ENCODE results near the gene TTC28. TPM values are rescaled to one million over a fixed set of nuclear protein-coding genes. Genes with fewer than 3 reads are reported as not detected.

The TTC28 gene
- total and polyA plus RNA-seq, 7 donors: 1.2 to 12.1 (median 3.5) TPM

DNA sequence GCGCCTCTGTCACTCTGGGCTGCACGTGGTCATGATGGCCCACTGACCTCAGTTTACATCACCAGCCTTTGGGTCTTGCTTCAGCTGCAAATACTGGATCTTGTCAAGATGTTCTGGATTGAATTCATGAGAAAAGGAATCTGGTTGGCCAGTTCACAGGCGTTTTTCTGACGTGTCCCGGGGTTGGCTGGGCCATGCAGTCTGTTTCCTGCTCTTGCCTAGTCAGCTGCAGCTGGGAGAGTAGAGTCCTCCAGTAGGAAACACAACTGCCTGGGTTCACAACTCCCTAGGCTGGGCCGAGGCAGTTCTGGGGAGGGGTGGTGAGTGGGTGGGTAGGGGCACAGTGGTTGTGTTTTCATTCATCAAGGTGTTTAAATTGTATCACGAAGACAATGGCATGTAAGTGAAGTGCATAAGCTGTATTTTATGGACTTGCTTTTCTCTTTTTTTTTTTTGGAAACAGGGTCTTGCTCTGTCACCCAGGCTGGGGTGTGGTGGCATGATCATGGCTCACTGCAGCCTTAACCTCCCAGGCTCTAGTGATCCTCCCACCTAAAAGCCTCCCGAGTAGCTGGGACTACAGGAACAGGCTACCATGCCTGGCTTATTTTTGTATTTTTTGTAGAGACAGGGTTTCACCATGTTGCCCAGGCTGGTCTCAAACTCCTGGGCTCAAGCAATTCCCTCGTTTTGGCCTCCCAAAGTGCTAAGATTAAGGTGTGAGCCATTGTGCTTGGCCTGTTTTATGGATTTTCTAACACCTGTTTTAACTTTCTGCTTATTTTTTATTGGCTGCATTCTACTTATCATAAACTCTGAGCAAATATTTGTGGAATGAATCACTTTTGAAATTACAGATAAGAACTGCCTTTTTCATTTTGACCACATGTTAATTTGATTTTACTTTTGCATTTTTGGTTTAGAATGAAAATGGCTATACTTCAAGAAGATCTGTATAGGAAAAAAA lies 706.6 kb downstream of the TTC28 start:
- 78 to 90% (median 79%) methylated on average over 9 of the region's 9 CpGs for WGBS, 3 donors
- no peaks in the 10 kb centered on the region for H3K36me3 ChIP-seq (ENCODE audit: insufficient read depth in 1 of 2, low read depth in 1 of 2)
- DNase-seq (no peak), ATAC-seq (no peak)
- intact Hi-C loops (cut with DNase I): no loop called here
- H3K9me3 ChIP-seq: peaks cover 13% of the 10 kb centered on the region
- no peak overlapping the region for H3K27ac ChIP-seq
- TF ChIP-seq, protein P1, sequence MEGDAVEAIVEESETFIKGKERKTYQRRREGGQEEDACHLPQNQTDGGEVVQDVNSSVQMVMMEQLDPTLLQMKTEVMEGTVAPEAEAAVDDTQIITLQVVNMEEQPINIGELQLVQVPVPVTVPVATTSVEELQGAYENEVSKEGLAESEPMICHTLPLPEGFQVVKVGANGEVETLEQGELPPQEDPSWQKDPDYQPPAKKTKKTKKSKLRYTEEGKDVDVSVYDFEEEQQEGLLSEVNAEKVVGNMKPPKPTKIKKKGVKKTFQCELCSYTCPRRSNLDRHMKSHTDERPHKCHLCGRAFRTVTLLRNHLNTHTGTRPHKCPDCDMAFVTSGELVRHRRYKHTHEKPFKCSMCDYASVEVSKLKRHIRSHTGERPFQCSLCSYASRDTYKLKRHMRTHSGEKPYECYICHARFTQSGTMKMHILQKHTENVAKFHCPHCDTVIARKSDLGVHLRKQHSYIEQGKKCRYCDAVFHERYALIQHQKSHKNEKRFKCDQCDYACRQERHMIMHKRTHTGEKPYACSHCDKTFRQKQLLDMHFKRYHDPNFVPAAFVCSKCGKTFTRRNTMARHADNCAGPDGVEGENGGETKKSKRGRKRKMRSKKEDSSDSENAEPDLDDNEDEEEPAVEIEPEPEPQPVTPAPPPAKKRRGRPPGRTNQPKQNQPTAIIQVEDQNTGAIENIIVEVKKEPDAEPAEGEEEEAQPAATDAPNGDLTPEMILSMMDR (IDR thresholded peaks at IDR 0.05): no peak
- H3K4me3 ChIP-seq: no peak overlapping the region
- no peaks in the 10 kb centered on the region for H3K4me1 ChIP-seq
- no peaks in the 10 kb centered on the region for H3K27me3 ChIP-seq (ENCODE audit: insufficient read depth in 3 of 3, low read length in 2 of 3)

DNA sequence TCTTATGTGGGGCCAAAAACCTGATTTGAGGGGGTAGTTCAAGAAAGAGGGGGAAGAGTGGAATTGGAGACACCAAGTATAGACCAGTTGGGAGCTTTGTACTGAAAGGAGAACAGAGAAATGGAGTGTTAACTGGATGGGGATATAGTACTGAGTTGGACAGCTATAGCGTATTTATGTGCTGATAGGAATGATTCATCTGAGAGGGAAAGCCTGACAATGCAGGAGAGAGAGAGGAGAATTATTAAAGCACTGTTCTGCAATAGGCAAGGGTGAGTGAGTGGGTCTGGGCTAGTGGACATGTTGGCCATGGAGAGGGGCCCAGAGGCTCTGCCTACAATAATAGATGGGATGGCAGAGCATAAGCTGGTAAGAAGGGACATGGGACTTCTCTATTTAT lies 707.7 kb downstream of the TTC28 start:
- Histone ChIP-seq H3K36me3 (ENCODE audit: insufficient read depth in 1 of 2, low read depth in 1 of 2) (no peaks in the 10 kb centered on the region), H3K4me3 (no peak overlapping the region), H3K4me1 (no peaks in the 10 kb centered on the region), H3K27me3 (ENCODE audit: insufficient read depth in 3 of 3, low read length in 2 of 3) (no peaks in the 10 kb centered on the region), H3K9me3 (peaks cover 13% of the 10 kb centered on the region), H3K27ac (no peak overlapping the region)
- no peak for ATAC-seq
- TF ChIP-seq, protein P1 (IDR thresholded peaks at IDR 0.05): no peak
- no peak for DNase-seq
- intact Hi-C loops (cut with DNase I): no loop called here
- 95 to 100% (median 100%) methylated on average over 1 of the region's 1 CpG for WGBS, 3 donors

DNA sequence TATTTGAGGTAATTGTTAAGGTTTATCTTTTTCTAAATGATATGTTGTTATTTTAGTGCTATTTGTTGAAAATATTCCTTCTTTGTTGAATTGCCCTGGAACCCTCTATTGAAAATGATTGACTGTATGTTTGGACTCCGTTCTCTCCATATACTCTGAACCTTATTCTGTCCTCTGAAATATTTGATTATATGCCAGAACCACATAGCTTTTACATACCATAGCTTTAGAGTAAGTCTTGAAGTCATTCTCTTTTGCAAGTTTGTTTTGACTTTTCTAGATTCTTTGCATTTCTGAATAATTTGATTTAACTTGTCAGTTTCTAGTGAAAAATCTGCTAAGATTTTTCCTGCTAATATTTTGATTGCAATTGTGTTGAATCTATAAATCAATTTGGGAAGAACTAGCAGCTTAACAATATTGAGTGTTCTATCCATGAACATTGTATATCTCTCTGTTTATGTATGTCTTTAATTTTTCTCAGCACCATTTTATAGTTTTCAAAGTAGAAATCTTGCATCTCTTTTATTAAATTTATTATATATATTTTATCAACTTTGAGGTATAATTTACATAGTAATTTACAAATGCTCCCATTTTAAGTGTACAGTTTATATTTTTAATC lies 708.9 kb downstream of the TTC28 start:
- Histone ChIP-seq H3K4me3 (no peak overlapping the region), H3K36me3 (ENCODE audit: insufficient read depth in 1 of 2, low read depth in 1 of 2) (no peaks in the 10 kb centered on the region), H3K4me1 (no peaks in the 10 kb centered on the region), H3K9me3 (peaks cover 13% of the 10 kb centered on the region), H3K27ac (no peak overlapping the region), H3K27me3 (ENCODE audit: insufficient read depth in 3 of 3, low read length in 2 of 3) (no peaks in the 10 kb centered on the region)
- TF ChIP-seq, protein P1 (IDR thresholded peaks at IDR 0.05): no peak
- 81 to 95% (median 93%) methylated on average over 1 of the region's 1 CpG for WGBS, 3 donors
- ATAC-seq (no peak), DNase-seq (no peak)
- intact Hi-C loops (cut with DNase I): no loop called here

DNA sequence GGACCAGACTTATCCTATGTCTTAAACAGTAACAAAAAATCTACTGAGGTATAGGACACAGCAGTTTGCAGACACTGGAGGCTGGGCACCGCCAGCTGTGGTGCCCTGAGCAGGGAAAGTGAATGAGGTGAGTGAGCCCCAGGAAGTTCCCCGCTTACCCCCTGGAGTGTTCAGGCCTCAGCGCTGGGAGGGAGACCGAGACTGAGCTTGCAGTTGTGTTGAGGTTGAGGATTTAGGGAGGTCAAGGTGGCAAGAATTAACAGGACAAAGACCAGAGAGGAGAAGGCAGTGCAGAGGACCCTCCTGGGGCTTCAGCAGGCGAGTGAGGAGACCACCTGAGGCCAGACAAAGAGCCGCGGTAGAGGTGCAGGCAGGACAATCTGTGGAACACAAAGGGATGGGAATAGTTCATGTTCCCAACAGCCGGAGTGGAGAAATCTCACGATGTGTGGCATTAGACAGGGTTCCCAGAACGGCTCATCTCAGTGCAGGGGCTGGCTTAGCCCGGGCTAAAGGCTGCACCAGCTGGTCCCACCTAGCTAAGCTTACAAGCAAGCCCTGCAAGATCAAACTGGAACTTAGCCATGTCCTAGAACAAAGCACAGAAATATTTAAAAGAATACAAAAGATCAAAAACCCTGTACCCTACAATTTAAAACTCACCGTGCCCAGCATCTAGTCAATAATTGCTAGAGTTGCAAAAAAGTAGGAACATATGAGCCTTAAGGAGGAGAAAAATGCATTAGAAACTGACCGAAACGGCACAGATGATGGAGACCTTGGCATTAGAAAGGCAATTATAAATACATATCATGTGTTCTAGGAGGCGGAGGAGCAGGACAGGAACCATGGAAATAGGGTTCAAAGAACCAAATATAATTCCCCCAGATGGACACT lies 713.2 kb downstream of the TTC28 start:
- TF ChIP-seq, protein P1 (IDR thresholded peaks at IDR 0.05): no peak
- no peaks in the 10 kb centered on the region for H3K27me3 ChIP-seq (ENCODE audit: insufficient read depth in 3 of 3, low read length in 2 of 3)
- H3K27ac ChIP-seq: no peak overlapping the region
- peaks cover 15% of the 10 kb centered on the region for H3K4me1 ChIP-seq
- DNase-seq (no peak), ATAC-seq (no peak)
- peaks cover 13% of the 10 kb centered on the region for H3K9me3 ChIP-seq
- 77 to 81% (median 79%) methylated on average over 15 of the region's 15 CpGs for WGBS, 3 donors
- intact Hi-C loops (cut with DNase I): no loop called here
- H3K36me3 ChIP-seq (ENCODE audit: insufficient read depth in 1 of 2, low read depth in 1 of 2): no peaks in the 10 kb centered on the region
- H3K4me3 ChIP-seq: no peak overlapping the region

Data from psoas muscle (tissue), 8 donors.